NT2/D1 (cell line): ENCODE measurements around the gene GALK1.
A peak's percentile ranks its signal among the peaks of the same experiment; 100 is the strongest.

ENCODE experiments used
- DNase-seq: peaks from one replicate; pipeline ENCODE4 v3.0.0-alpha.2; 2011; ENCODE audit warnings: low read depth, low spot score
- H3K27me3 ChIP-seq: 2 replicates; pipeline ENCODE4 v1.6.0; 2011; ENCODE audit warnings: mild to moderate bottlenecking; ENCODE audit not compliant: insufficient read length, insufficient read depth
- H3K36me3 ChIP-seq: 2 replicates; pipeline ENCODE4 v1.6.1; 2011; ENCODE audit warnings: mild to moderate bottlenecking, low read length, mixed read lengths; ENCODE audit not compliant: insufficient read depth, insufficient read length
- H3K4me1 ChIP-seq: 2 replicates; pipeline ENCODE4 v1.5.1; 2011; ENCODE audit not compliant: insufficient read depth, insufficient read length
- H3K4me3 ChIP-seq: 2 replicates; pipeline ENCODE4 v1.5.1; 2011; ENCODE audit warnings: low read depth; ENCODE audit not compliant: insufficient read length
- H3K9ac ChIP-seq: 2 replicates; pipeline ENCODE4 v1.6.0; 2011; ENCODE audit warnings: low read depth; ENCODE audit not compliant: insufficient read length
- H3K9me3 ChIP-seq: 2 replicates; pipeline ENCODE4 v1.5.1; 2011; ENCODE audit warnings: mild to moderate bottlenecking, low read length; ENCODE audit not compliant: insufficient read depth
- SUZ12 ChIP-seq: IDR thresholded peaks from 2 replicates; pipeline ENCODE4 v1.6.1; 2011; ENCODE audit not compliant: insufficient read length, insufficient read depth; ENCODE audit errors: extremely low read depth
- YY1 ChIP-seq: IDR thresholded peaks from 2 replicates; pipeline ENCODE4 v1.6.1; 2011; ENCODE audit not compliant: insufficient read length, insufficient read depth
- ZNF274 ChIP-seq: IDR thresholded peaks from 2 replicates; pipeline ENCODE4 v1.6.1; 2011; ENCODE audit warnings: mild to moderate bottlenecking, low read depth, low read length

Gene GALK1

DNA sequence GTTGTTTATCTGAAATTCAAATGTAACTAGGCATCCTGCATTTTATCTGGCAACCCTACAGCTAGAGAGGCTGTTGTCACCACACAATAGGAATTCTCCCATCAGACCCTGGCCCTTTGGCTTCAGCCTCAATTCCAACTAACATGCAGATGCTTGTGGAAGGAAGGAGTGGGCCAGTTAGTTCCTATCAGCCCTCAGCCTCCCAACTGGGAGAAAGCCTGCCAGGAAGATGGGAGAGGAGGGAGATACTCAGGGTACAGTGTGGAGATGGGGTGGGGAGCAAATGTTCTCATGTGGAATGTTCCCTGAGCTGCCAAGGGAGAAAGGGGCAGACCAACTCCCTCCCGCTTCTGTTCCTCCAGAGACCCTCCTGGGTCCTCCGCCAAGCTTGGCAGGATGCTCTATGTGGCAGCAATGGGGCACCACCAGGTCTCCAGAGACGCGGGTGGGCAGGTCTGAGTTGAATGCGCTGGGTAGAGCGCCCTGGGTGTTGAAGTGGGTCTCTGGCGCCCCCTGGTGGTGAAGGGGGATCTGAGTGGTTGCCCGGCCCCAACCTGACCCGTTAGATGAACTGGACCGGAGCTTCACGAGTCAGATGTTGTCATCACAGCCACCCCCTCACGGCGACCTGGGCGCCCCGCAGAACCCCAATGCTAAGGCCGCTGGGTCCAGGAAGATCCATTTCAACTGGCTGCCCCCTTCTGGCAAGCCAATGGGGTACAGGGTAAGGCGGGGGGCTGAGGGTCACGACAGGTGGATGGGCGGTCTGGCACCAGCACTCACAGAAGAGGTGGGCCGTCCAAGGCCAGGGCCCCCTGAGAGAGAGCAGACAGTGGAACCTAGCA lies 15.2 kb downstream of the GALK1 start:
- TF ChIP-seq ZNF274, result no peak
- no peak for TF ChIP-seq SUZ12
- TF ChIP-seq YY1, result no peak

DNA sequence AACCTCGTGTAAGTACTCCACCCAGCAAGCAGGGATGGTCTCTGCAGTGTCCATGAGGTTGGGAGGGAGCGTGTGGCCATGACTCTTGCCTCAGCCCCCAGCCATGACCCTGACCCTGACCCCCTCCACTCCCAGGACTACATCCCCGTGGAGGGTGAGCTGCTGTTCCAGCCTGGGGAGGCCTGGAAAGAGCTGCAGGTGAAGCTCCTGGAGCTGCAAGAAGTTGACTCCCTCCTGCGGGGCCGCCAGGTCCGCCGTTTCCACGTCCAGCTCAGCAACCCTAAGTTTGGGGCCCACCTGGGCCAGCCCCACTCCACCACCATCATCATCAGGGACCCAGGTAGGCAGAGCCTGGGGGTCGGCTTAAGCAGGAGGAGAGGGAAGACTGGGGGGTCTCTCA lies 16.3 kb downstream of the GALK1 start:
- Histone ChIP-seq H3K4me3 (no peak overlapping the region), H3K27me3 (no peaks in the 10 kb centered on the region), H3K9me3 (no peaks in the 10 kb centered on the region), H3K4me1 (peaks cover 4% of the 10 kb centered on the region), H3K9ac (no peak overlapping the region), H3K36me3 (no peaks in the 10 kb centered on the region)
- TF ChIP-seq YY1 (no peak), SUZ12 (no peak), ZNF274 (no peak)
- no peak for DNase-seq

More for the DNA sequence above, 15.2 kb downstream of the GALK1 start:
- H3K27me3 ChIP-seq, result no peaks in the 10 kb centered on the region
- no peak overlapping the region for H3K4me3 ChIP-seq
- peaks cover 13% of the 10 kb centered on the region for H3K4me1 ChIP-seq
- H3K9me3 ChIP-seq, result no peaks in the 10 kb centered on the region
- no peaks in the 10 kb centered on the region for H3K36me3 ChIP-seq
- DNase-seq, result no peak
- peak overlapping the region; percentile 1 for H3K9ac ChIP-seq

DNA sequence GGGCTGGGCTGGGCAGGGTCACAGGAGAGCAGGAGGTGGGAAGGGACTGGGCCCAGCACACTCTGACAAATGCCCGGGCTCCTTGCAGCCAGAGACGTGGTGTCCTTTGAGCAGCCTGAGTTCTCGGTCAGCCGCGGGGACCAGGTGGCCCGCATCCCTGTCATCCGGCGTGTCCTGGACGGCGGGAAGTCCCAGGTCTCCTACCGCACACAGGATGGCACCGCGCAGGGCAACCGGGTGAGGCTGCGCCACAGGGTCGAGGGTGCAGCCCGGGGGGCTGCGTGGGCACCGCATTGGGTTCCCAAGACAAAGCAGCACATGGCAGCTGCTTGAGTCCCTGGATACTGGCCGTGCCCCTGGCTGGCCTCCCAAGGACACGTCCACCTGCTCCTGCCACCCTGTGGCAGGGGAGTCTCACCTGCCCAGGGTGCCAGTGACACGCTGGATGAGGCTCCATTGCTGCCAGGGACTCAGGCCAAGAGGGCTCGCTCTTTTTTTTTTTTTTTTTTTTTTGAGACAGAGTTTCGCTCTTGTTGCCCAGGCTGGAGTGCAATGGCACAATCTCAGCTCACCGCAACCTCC lies 21.3 kb downstream of the GALK1 start:
- TF ChIP-seq SUZ12 (no peak), ZNF274 (no peak), YY1 (no peak)
- no peak for DNase-seq
- H3K4me3 ChIP-seq, result no peak overlapping the region
- H3K4me1 ChIP-seq, result peaks cover 3% of the 10 kb centered on the region
- no peaks in the 10 kb centered on the region for H3K36me3 ChIP-seq
- H3K9ac ChIP-seq, result no peak overlapping the region
- no peaks in the 10 kb centered on the region for H3K9me3 ChIP-seq
- H3K27me3 ChIP-seq, result no peaks in the 10 kb centered on the region

- Histone ChIP-seq H3K9ac (no peak overlapping the region), H3K9me3 (no peaks in the 10 kb centered on the region), H3K36me3 (no peaks in the 10 kb centered on the region), H3K27me3 (no peaks in the 10 kb centered on the region), H3K4me3 (no peak overlapping the region), H3K4me1 (peaks cover 3% of the 10 kb centered on the region)
- no peak for TF ChIP-seq YY1
- no peak for TF ChIP-seq ZNF274
- TF ChIP-seq SUZ12, result no peak
- no peak for DNase-seq
Measured at GRCh38 chr17:75742337-75742736, 22.7 kb downstream of the GALK1 start.

DNA sequence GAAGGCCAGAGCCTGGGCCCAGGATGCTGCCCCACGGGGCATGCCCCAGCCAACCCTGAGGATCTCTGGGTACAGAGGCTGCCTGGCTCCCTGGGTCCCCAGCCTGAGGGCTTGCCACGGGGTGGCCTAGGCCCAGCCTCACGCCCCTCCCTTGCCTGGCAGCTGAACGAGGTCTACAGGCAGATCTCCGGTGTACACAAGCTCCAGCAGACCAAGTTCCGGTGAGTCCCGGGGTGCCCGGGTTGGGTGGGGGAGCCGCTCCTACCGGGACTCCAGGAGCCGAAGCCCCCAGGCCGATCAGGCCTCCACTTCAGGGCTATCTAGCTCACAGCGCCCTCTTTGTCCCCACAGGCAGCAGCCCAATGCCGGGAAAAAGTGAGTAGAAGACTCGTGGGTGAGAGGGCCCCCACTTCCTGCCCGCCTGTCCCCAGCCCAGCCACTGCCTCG lies 24.3 kb downstream of the GALK1 start:
- Histone ChIP-seq H3K4me3 (no peak overlapping the region), H3K4me1 (peaks cover 3% of the 10 kb centered on the region), H3K9ac (no peak overlapping the region), H3K9me3 (no peaks in the 10 kb centered on the region), H3K27me3 (no peaks in the 10 kb centered on the region), H3K36me3 (no peaks in the 10 kb centered on the region)
- DNase-seq, result no peak
- TF ChIP-seq YY1, result no peak

DNA sequence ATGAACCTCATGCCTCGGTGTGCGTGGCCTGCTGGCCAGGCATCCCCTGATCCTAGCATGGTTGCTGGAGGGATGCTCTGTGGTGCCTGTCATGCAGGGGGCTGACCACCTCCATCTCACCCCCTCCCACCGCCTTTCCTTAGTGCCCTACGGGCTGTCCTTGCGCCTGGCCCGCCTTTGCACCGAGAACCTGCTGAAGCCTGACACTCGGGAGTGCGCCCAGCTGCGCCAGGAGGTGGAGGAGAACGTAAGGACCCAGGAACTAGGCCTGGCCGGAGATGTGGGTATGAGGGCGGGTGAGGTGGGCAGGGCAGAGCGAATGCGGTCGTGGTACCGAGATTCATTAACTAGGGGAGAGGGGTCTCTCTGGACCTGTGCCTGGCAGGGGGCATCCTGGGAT lies 24.8 kb downstream of the GALK1 start:
- H3K36me3 ChIP-seq, result no peaks in the 10 kb centered on the region
- no peaks in the 10 kb centered on the region for H3K9me3 ChIP-seq
- TF ChIP-seq ZNF274, result no peak
- no peak overlapping the region for H3K4me3 ChIP-seq
- no peak overlapping the region for H3K9ac ChIP-seq
- H3K27me3 ChIP-seq, result no peaks in the 10 kb centered on the region
- peaks cover 3% of the 10 kb centered on the region for H3K4me1 ChIP-seq
- DNase-seq, result no peak

DNA sequence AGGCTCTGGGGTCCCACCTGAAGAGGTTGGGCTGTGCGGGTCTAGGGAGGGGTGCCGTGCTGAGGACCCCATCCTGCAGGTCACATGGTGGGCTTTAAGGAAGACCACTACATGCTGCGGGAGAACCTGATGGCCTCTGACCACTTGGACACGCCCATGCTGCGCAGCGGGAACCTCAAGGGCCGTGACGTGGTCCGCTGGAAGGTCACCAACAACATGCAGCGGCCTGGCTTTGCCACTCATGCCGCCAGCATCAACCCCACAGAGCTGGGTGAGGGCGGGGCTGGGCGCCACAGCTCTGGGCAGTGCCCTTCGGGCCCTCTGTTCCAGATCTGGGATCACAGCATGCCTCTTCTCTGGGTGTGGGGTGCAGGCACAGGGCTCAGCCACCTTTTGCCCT lies 25.2 kb downstream of the GALK1 start:
- DNase-seq, result no peak
- H3K4me3 ChIP-seq, result no peak overlapping the region
- H3K4me1 ChIP-seq, result peaks cover 3% of the 10 kb centered on the region
- H3K36me3 ChIP-seq, result no peaks in the 10 kb centered on the region
- H3K9me3 ChIP-seq, result no peaks in the 10 kb centered on the region
- TF ChIP-seq YY1 (no peak), SUZ12 (no peak), ZNF274 (no peak)
- H3K9ac ChIP-seq, result no peak overlapping the region
- no peaks in the 10 kb centered on the region for H3K27me3 ChIP-seq
